H1 (cell line): ENCODE data around the gene CLDN14. TPM values are rescaled to one million over a fixed set of nuclear protein-coding genes. Genes with fewer than 3 reads are reported as not detected.

Source experiments
- CTCF ChIA-PET: fragments of 300-600 bp; sonication (Branson Sonifier 250); formaldehyde crosslinking; loops from one replicate; lab custom pipeline; 2021; ENCODE audit not compliant: partially characterized antibody; lab: Charles Lee
- POLR2A ChIA-PET: fragments of 300-600 bp; sonication (Branson Sonifier 250); formaldehyde crosslinking; loops from one replicate; lab custom pipeline; 2021; ENCODE audit warnings: inconsistent platforms; ENCODE audit not compliant: partially characterized antibody; lab: Charles Lee
- DNase-seq, 2 experiments: peaks; one replicate each; pipeline versions ENCODE4 v3.0.0 to v3.0.0-alpha.2; 2010 to 2022; ENCODE audit warnings: low spot score in 2 of 2, low read depth in 1 of 2, mixed read lengths in 1 of 2
- FAIRE-seq: peaks from 2 replicates; lab custom pipeline; 2011; peaks lifted over from hg19 to GRCh38; lab: Jason Lieb, UNC
- H2AFZ ChIP-seq: 2 replicates; pipeline ENCODE4 v1.8.1; 2012; ENCODE audit warnings: low read length, inconsistent platforms
- H2AK5ac ChIP-seq: 2 replicates; pipeline ENCODE4 v1.6.1; 2013; ENCODE audit warnings: low read depth, low read length
- H2BK120ac ChIP-seq: replicated peaks from 2 replicates; pipeline ENCODE3; 2013; ENCODE audit warnings: low read depth, low read length, inconsistent platforms
- H2BK12ac ChIP-seq: 2 replicates; pipeline ENCODE4 v1.6.1; 2013; ENCODE audit warnings: low read depth, low read length
- H2BK15ac ChIP-seq: 2 replicates; pipeline ENCODE4 v1.6.1; 2013; ENCODE audit warnings: low read length
- H2BK20ac ChIP-seq: 2 replicates; pipeline ENCODE4 v1.6.1; 2013; ENCODE audit warnings: low read length
- H2BK5ac ChIP-seq: 2 replicates; pipeline ENCODE4 v1.6.1; 2013; ENCODE audit warnings: low read depth, low read length
- H3K14ac ChIP-seq: 2 replicates; pipeline ENCODE4 v1.6.1; 2013; ENCODE audit warnings: inconsistent platforms; ENCODE audit not compliant: insufficient read length
- H3K18ac ChIP-seq: 2 replicates; pipeline ENCODE4 v1.6.1; 2013; ENCODE audit warnings: low read length; ENCODE audit errors: extremely low read depth
- H3K23ac ChIP-seq: 2 replicates; pipeline ENCODE4 v1.6.1; 2013; ENCODE audit warnings: inconsistent platforms; ENCODE audit not compliant: insufficient read length
- H3K23me2 ChIP-seq: 2 replicates; pipeline ENCODE4 v1.6.1; 2013; ENCODE audit warnings: low read depth, low read length
- H3K27ac ChIP-seq: 2 replicates; pipeline ENCODE4 v1.6.1; 2011; ENCODE audit warnings: low read depth, low read length, inconsistent platforms
- H3K27me3 ChIP-seq, 4 experiments: replicated peaks in 1 of 4; 1 replicate in 1 of 4; 2 replicates in 3 of 4; pipeline versions ENCODE4 v1.6.1 to v1.8.1; 2011 to 2013; ENCODE audit warnings: low read length in 3 of 4, mild to moderate bottlenecking in 3 of 4, inconsistent platforms in 2 of 4, mixed read lengths in 2 of 4, moderate library complexity in 1 of 4; ENCODE audit not compliant: control insufficient read depth in 3 of 4, insufficient read depth in 3 of 4; ENCODE audit errors: extremely low read depth in 1 of 4
- H3K36me3 ChIP-seq, 4 experiments: 2 replicates each; pipeline versions ENCODE4 v1.6.1 to v1.8.1; 2011 to 2013; ENCODE audit warnings: mild to moderate bottlenecking in 4 of 4, low read length in 3 of 4, moderate library complexity in 2 of 4, control low read depth in 1 of 4, inconsistent platforms in 1 of 4; ENCODE audit not compliant: insufficient read depth in 4 of 4, control insufficient read depth in 2 of 4
- H3K4ac ChIP-seq: replicated peaks from 2 replicates; pipeline ENCODE3; 2013; ENCODE audit warnings: low read length, low read depth, mixed read lengths, inconsistent platforms; ENCODE audit not compliant: insufficient read length
- H3K4me1 ChIP-seq, 4 experiments: replicated peaks in 1 of 4; 1 replicate in 1 of 4; 2 replicates in 3 of 4; pipeline versions ENCODE4 v1.6.1 to v1.8.1; 2011 to 2013; ENCODE audit warnings: low read length in 3 of 4, inconsistent platforms in 2 of 4, mixed read lengths in 1 of 4; ENCODE audit not compliant: insufficient read depth in 4 of 4, control insufficient read depth in 3 of 4
- H3K4me2 ChIP-seq, 2 experiments: 2 replicates each; pipeline versions ENCODE4 v1.6.1 to v1.8.1; 2011 to 2013; ENCODE audit warnings: low read depth in 2 of 2, low read length in 2 of 2, control low read depth in 1 of 2, inconsistent platforms in 1 of 2, mild to moderate bottlenecking in 1 of 2; ENCODE audit not compliant: insufficient read depth in 1 of 2
- H3K4me3 ChIP-seq, 4 experiments: fragments of 200-600, 300-600 bp in 1 of 4; sonication (generic), shearing (Covaris generic), sonication (Bioruptor Twin) in 1 of 4; 2 replicates each; pipeline versions ENCODE4 v1.5.1 to v1.8.1; 2011 to 2016; ENCODE audit warnings: low read length in 4 of 4, low read depth in 3 of 4, control low read depth in 2 of 4, inconsistent platforms in 2 of 4, mild to moderate bottlenecking in 2 of 4, mixed read lengths in 1 of 4, moderate library complexity in 1 of 4; ENCODE audit not compliant: insufficient read depth in 2 of 4; ENCODE audit errors: extremely low read depth in 1 of 4
- H3K56ac ChIP-seq: replicated peaks from 2 replicates; pipeline ENCODE3; 2013; ENCODE audit warnings: low read depth, mild to moderate bottlenecking, mixed read lengths, low read length, inconsistent platforms; ENCODE audit not compliant: insufficient read length
- H3K79me1 ChIP-seq: 2 replicates; pipeline ENCODE4 v1.6.1; 2013; ENCODE audit warnings: low read depth, low read length, control low read depth
- H3K79me2 ChIP-seq, 2 experiments: 2 replicates each; pipeline versions ENCODE4 v1.6.1 to v1.8.1; 2012 to 2013; ENCODE audit warnings: low read length in 2 of 2, mild to moderate bottlenecking in 2 of 2, inconsistent platforms in 1 of 2; ENCODE audit not compliant: insufficient read depth in 2 of 2, control insufficient read depth in 1 of 2
- H3K9ac ChIP-seq, 4 experiments: replicated peaks in 1 of 4; 1 replicate in 1 of 4; 2 replicates in 3 of 4; pipeline versions ENCODE4 v1.6.1 to v1.8.1; 2011 to 2013; ENCODE audit warnings: low read depth in 3 of 4, low read length in 3 of 4, control low read depth in 2 of 4, mild to moderate bottlenecking in 2 of 4, moderate library complexity in 2 of 4, inconsistent platforms in 1 of 4; ENCODE audit errors: extremely low read depth in 1 of 4
- H3K9me3 ChIP-seq, 2 experiments: 2 replicates each; pipeline versions ENCODE4 v1.6.1 to v1.8.1; 2012 to 2013; ENCODE audit warnings: mild to moderate bottlenecking in 2 of 2, moderate library complexity in 2 of 2, control low read depth in 1 of 2, inconsistent platforms in 1 of 2, low read depth in 1 of 2, low read length in 1 of 2, mixed read lengths in 1 of 2; ENCODE audit not compliant: insufficient read depth in 2 of 2
- H4K20me1 ChIP-seq, 2 experiments: replicated peaks in 1 of 2; 2 replicates each; pipeline versions ENCODE3 to v1.8.1; 2011 to 2013; ENCODE audit warnings: inconsistent platforms in 2 of 2, low read length in 2 of 2, mild to moderate bottlenecking in 1 of 2; ENCODE audit not compliant: insufficient read depth in 2 of 2, control insufficient read depth in 1 of 2
- H4K5ac ChIP-seq: 2 replicates; pipeline ENCODE4 v1.6.1; 2013; ENCODE audit warnings: low read length, low read depth, mixed read lengths, inconsistent platforms; ENCODE audit not compliant: insufficient read length
- H4K8ac ChIP-seq: 2 replicates; pipeline ENCODE4 v1.8.0; 2013; ENCODE audit warnings: mild to moderate bottlenecking, moderate library complexity, low read length, inconsistent platforms; ENCODE audit not compliant: insufficient read depth; ENCODE audit errors: extremely low read depth
- H4K91ac ChIP-seq: replicated peaks from 2 replicates; pipeline ENCODE3; 2013; ENCODE audit warnings: low read length, mixed read lengths, inconsistent platforms; ENCODE audit not compliant: insufficient read length
- JUN ChIP-seq: IDR thresholded peaks from 2 replicates; pipeline ENCODE4 v1.6.1; 2011; ENCODE audit warnings: low read depth, mild to moderate bottlenecking, improper control_type of control experiment, low read length
- RAD21 ChIP-seq, 2 experiments: IDR thresholded peaks in 1 of 2; conservative IDR thresholded peaks in 1 of 2; 2 replicates each; pipeline ENCODE4 v1.6.1; 2011; ENCODE audit warnings: low read depth in 2 of 2, low read length in 2 of 2, improper control_type of control experiment in 1 of 2, inconsistent platforms in 1 of 2, mild to moderate bottlenecking in 1 of 2, moderate library complexity in 1 of 2
- TBP ChIP-seq: IDR thresholded peaks from 2 replicates; pipeline ENCODE4 v1.6.1; 2011; ENCODE audit warnings: low read depth, low read length, improper control_type of control experiment
- WGBS, 2 experiments: shearing (Covaris generic) in 1 of 2; methylation state at CpG; one replicate each; pipeline versions ENCODE4 v1.1.6 to v1.1.7; 2013 to 2015; ENCODE audit warnings: low lambda C conversion rate in 2 of 2, mixed read lengths in 2 of 2, inconsistent platforms in 1 of 2, low coverage in 1 of 2, missing lambda C conversion rate in 1 of 2; ENCODE audit not compliant: insufficient replicate concordance in 2 of 2, insufficient coverage in 1 of 2, insufficient read length in 1 of 2; ENCODE audit errors: extremely low coverage in 1 of 2, missing lambda C conversion rate in 1 of 2; 5-methylcytosine and 5-hydroxymethylcytosine counted together
- polyA plus RNA-seq, 7 experiments: library from polyadenylated mRNA; depleted of rRNA in 3 of 7; stranded (reverse) in 5 of 7; unstranded in 2 of 7; fragments of >200 nt in 5 of 7; fragments of 200-250 nt in 2 of 7; gene quantifications; 1 replicate in 5 of 7; 2 replicates in 1 of 7; 4 replicates in 1 of 7; pipeline versions ENCODE4 v1.2.1 to v1.2.3, GENCODE V29; 2011 to 2013; ENCODE audit warnings: missing spikeins in 2 of 7, mixed read lengths in 2 of 7
- total RNA-seq: library from RNA; stranded (reverse); fragmentation: NEBNext Ultra II Directional; extraction: Animal tissue kit (Norgen Biotek cat#: 25700); gene quantifications from 2 replicates; pipeline ENCODE4 v1.2.1, GENCODE V29; 2021
- TF ChIP-seq, protein P1 (sequence below), 3 experiments: IDR thresholded peaks; 1 replicate in 2 of 3; 2 replicates in 1 of 3; pipeline versions ENCODE4 v1.5.1 to v1.6.1; 2011; ENCODE audit warnings: low read length in 3 of 3, mild to moderate bottlenecking in 3 of 3, inconsistent platforms in 2 of 3, low read depth in 1 of 3, moderate library complexity in 1 of 3; ENCODE audit not compliant: insufficient read depth in 1 of 3; ENCODE audit errors: control extremely low read depth in 1 of 3
- TF ChIP-seq, protein P2 (sequence below): IDR thresholded peaks from 2 replicates; pipeline ENCODE4 v1.6.1; 2012; ENCODE audit warnings: inconsistent platforms

CLDN14 gene
- total and polyA plus RNA-seq, 2 of the 8 experiments (the other 6 are each of a cell fraction or from before 2014, with no cell fraction given), result 0.08 TPM; not detected in 1

DNA sequence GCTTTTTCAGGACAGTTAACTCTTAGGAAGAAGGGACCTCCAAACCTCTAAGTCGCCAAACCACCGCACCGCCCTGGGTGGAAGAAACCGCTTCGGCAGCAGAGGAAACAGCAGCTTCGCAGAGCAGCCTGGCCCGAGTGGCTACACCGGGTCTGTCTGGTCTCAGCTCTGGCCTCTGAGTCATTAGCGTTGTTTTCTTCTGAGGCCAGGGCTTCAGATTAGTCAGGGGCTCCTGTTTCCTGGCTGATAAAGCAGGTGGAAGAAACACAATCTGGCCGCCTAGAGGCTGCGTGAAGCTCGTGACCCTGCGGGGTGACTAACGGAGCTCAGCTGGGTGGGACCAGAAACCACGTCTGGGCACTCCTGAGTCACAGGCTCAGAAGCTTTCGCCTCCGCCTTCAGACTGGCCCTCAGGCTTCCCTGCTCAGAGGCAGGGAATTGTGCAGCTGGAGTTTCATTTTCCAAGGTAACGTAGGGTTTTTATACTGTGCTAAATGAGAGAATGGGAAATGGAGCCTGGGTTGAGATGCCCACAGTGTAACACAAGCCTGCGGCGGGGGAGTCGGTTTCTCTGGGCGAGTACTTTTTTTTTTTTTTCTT lies 49.9 kb downstream of the CLDN14 start:
- Histone ChIP-seq H4K8ac (no peak overlapping the region), H3K23me2 (no peaks in the 10 kb centered on the region), H3K14ac (no peak overlapping the region), H2BK120ac (no peak overlapping the region), H2AK5ac (no peak overlapping the region), H3K23ac (no peak overlapping the region), H2BK12ac (no peak overlapping the region), H4K5ac (no peak overlapping the region), H3K9me3 (no peaks in the 10 kb centered on the region), H3K4me2 (no peak overlapping the region), H3K4me3 (no peak overlapping the region), H4K91ac (no peak overlapping the region), H3K27ac (no peak overlapping the region), H3K4me1 (no peaks in the 10 kb centered on the region; a peak in 3 of 7 replicates), H2BK15ac (no peak overlapping the region), H3K4ac (no peak overlapping the region), H3K56ac (no peak overlapping the region), H3K79me2 (no peaks in the 10 kb centered on the region), H3K9ac (no peak overlapping the region), H3K79me1 (no peaks in the 10 kb centered on the region), H2BK5ac (no peak overlapping the region), H2AFZ (0 out of 2 replicates have a peak overlapping the region, but pooled peaks have one; percentile 12), H4K20me1 (no peaks in the 10 kb centered on the region), H3K18ac (no peak overlapping the region), H2BK20ac (no peak overlapping the region), H3K27me3 (no peaks in the 10 kb centered on the region), H3K36me3 (no peaks in the 10 kb centered on the region)
- WGBS, 2 experiments, result 73% methylated on average over 22 of the region's 22 CpGs; no CpG with 5 or more reads in 1 of the 2 experiments
- DNase-seq (peak in 1 of 2 experiments; percentile 54), FAIRE-seq (no peak)
- CTCF ChIA-PET, result interaction anchor here (0.6 to 3.8 kb wide), 10 partner anchors 8 to 425 kb away, joined by 3 to 19 read pairs (median 3); partner anchors contain the start of gene CLDN14
- TF ChIP-seq, protein P1, sequence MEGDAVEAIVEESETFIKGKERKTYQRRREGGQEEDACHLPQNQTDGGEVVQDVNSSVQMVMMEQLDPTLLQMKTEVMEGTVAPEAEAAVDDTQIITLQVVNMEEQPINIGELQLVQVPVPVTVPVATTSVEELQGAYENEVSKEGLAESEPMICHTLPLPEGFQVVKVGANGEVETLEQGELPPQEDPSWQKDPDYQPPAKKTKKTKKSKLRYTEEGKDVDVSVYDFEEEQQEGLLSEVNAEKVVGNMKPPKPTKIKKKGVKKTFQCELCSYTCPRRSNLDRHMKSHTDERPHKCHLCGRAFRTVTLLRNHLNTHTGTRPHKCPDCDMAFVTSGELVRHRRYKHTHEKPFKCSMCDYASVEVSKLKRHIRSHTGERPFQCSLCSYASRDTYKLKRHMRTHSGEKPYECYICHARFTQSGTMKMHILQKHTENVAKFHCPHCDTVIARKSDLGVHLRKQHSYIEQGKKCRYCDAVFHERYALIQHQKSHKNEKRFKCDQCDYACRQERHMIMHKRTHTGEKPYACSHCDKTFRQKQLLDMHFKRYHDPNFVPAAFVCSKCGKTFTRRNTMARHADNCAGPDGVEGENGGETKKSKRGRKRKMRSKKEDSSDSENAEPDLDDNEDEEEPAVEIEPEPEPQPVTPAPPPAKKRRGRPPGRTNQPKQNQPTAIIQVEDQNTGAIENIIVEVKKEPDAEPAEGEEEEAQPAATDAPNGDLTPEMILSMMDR (IDR thresholded peaks at IDR 0.05; ENCODE audit: control extremely low read depth in 1 of 3, insufficient read depth in 1 of 3, low read depth in 1 of 3, low read length in 3 of 3), result peak in 1 of 3 experiments; percentile 6; a peak in 1 of 4 replicates
- TF ChIP-seq JUN, result no peak
- peak; percentile 83 for TF ChIP-seq TBP
- TF ChIP-seq RAD21 (IDR thresholded peaks at IDR 0.05 in 1 of 2, conservative IDR thresholded peaks at IDR 0.05 in 1 of 2; ENCODE audit: low read depth in 2 of 2, low read length in 2 of 2), result 0 out of 4 replicates have a peak, but pooled peaks of 1 of the 2 experiments have one; percentile 1
- TF ChIP-seq, protein P2, sequence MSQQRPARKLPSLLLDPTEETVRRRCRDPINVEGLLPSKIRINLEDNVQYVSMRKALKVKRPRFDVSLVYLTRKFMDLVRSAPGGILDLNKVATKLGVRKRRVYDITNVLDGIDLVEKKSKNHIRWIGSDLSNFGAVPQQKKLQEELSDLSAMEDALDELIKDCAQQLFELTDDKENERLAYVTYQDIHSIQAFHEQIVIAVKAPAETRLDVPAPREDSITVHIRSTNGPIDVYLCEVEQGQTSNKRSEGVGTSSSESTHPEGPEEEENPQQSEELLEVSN, result 0 out of 2 replicates have a peak, but pooled peaks have one; percentile 10
- POLR2A ChIA-PET, result interaction anchor here (0.9 kb wide), 1 partner anchor 23 kb away, joined by 3 read pairs; no protein-coding TSS in a partner anchor
